Sigmoid colon (tissue), 3 donors: ENCODE data around the gene MANBA.

Experiments
- CTCF ChIP-seq, 4 experiments: fragments of 450-650 bp in 3 of 4; fragments of 200-600 bp in 1 of 4; IDR thresholded peaks; one replicate each; pipeline ENCODE4 v1.5.1; 2016 to 2019; ENCODE audit warnings: antibody characterized with exemption in 4 of 4, mild to moderate bottlenecking in 3 of 4, moderate library complexity in 2 of 4
- POLR2A ChIP-seq, 2 donors: fragments of 450-650 bp; IDR thresholded peaks; one replicate each; pipeline ENCODE4 v1.6.1; 2016; ENCODE audit warnings: antibody characterized with exemption in 2 of 2, mild to moderate bottlenecking in 2 of 2, moderate library complexity in 2 of 2

GRCh38 chr4:102730968-102731533 lies 29.7 kb downstream of the MANBA start:
- no peak for TF ChIP-seq POLR2A (IDR thresholded peaks at IDR 0.05)
- no peak for TF ChIP-seq CTCF (IDR thresholded peaks at IDR 0.05)
